CMK (cell line): ENCODE data around the gene ARTN.

ENCODE experiments used
- DNase-seq: peaks from one replicate; pipeline ENCODE4 v3.0.0-alpha.2; 2010; ENCODE audit warnings: low read depth

Gene ARTN

GRCh38 chr1:43971336-43971980 lies 37.9 kb downstream of the ARTN start:
- DNase-seq: no peak

DNA sequence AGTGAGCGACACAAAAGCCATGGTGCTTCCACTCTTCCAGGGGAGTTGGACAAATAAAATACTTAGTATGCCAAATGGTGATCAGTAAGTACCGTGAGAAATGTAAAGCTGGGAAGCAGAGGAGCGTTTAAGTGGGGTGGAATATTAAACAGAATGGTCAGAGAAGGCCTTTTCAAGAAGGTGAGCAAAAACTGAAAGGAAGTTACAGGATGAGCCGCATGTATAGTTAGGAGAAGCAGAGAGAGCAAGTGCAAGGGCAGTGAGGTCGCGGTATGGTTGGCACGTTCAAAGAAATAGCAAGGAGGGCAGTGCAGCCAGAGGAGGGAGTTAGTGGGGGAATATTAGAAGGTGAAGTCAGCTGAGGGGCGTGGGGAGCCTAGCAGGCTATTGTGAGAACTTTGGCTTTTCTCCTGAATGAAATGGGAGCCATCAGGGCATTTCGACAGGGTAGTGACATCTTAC lies 40.4 kb downstream of the ARTN start:
- no peak for DNase-seq

GRCh38 chr1:43974443-43975248 lies 41.0 kb downstream of the ARTN start, which contains the start of gene ATP6V0B:
TSS of gene ATP6V0B (plus strand) at chr1:43974960. CDS start at chr1:43975041, 81 bp downstream.
- peak; percentile 91 for DNase-seq

- no peak for DNase-seq
Measured at GRCh38 chr1:43975249-43975961, 41.8 kb downstream of the ARTN start.

DNA sequence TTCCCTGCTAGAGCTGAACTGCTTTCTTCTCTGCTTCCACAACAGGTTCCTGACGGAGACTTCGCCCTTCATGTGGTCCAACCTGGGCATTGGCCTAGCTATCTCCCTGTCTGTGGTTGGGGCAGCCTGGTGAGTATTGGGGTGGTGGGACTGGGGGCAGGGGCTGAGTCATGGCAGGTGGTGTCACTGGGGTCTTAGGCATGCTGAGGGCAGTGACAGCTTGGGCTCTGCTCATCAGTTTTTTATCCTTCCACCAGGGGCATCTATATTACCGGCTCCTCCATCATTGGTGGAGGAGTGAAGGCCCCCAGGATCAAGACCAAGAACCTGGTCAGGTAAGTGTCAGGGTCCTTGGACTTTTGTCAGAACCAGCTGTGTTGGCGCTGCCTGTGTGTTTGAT lies 42.4 kb downstream of the ARTN start:
- DNase-seq: no peak

DNA sequence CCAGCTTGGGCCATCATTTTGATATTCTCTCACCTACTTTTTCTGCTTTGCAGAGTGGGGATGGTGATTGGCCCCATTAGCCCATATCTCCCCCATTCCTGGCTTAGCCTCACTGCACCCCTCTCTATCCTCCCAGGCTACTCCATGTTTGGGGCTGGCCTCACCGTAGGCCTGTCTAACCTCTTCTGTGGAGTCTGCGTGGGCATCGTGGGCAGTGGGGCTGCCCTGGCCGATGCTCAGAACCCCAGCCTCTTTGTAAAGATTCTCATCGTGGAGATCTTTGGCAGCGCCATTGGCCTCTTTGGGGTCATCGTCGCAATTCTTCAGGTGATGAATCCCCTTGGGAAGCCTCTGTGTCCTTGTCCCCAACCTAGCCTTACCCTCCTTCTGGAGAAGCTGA lies 43.3 kb downstream of the ARTN start:
- DNase-seq: no peak

GRCh38 chr1:43977376-43978263 lies 44.0 kb downstream of the ARTN start:
- no peak for DNase-seq

DNA sequence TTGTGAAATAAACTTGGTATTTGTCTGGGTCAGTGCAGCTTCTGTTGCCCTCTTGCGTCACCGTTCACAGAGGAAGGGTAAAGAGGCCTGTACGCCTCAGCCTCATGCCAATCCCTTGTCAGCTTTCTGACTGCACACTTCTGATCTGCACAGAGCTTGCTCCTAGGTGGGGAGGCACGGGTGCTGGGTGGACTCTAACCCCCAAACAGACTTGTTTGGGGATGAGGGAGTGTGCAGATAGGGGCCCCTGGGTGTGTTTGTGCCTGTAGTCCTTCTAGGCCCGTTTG lies 44.6 kb downstream of the ARTN start:
- DNase-seq: no peak

- DNase-seq: no peak
Measured at GRCh38 chr1:43978551-43979260, 45.1 kb downstream of the ARTN start, which contains the start of gene B4GALT2. TSS of gene B4GALT2 (plus strand) at chr1:43979210. CDS start at chr1:43981161, 1,951 bp downstream.

DNA sequence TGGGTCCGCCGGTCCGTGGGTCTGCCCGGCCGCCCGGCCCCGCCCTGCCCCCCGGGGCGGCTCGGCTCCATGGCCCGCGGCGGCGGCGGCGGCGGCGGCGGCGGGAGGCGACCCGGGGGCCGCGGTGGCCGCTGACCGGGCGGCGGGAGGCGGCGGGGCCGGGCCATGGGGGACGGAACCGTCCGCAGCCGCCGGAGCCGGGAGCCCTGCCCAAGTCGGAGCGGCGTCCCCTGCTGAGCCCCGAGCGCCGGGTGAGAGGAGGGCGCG lies 45.6 kb downstream of the ARTN start:
- no peak for DNase-seq

DNA sequence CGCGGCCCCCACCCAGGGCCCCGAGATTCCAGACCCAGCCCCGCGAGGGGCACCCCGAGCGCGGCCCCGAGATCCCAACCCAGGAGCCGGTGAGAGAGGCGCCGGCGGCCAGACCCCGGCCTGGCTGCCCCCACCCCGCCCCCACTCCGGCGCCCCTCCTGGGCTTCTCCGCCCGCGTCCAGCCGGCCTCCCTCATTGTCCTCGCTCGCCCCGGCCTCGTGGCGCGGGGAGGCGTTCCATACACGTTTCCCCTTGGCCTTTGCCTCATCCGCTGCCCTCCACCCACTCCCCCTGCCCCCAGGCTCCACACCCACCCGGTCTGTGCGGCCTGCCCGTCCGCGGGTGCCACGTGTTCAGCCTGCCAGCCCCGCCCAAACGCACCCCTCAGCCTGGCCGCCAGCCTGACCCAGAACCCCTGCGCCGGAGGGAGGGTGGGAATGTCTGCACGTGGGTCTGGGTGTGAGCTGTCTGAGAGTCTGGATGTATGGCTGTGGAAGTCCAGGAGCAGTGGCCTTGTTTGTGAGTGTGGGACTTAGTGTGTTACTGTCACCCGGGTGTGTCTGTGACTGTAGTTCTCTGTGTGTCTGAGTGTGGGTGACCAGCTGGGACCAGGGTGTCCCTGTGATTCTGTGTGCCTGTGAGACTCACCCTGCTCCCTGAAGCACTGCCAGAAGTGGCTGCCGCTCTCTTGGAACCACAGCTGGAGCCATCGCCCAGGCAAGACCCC lies 46.1 kb downstream of the ARTN start:
- no peak for DNase-seq

DNA sequence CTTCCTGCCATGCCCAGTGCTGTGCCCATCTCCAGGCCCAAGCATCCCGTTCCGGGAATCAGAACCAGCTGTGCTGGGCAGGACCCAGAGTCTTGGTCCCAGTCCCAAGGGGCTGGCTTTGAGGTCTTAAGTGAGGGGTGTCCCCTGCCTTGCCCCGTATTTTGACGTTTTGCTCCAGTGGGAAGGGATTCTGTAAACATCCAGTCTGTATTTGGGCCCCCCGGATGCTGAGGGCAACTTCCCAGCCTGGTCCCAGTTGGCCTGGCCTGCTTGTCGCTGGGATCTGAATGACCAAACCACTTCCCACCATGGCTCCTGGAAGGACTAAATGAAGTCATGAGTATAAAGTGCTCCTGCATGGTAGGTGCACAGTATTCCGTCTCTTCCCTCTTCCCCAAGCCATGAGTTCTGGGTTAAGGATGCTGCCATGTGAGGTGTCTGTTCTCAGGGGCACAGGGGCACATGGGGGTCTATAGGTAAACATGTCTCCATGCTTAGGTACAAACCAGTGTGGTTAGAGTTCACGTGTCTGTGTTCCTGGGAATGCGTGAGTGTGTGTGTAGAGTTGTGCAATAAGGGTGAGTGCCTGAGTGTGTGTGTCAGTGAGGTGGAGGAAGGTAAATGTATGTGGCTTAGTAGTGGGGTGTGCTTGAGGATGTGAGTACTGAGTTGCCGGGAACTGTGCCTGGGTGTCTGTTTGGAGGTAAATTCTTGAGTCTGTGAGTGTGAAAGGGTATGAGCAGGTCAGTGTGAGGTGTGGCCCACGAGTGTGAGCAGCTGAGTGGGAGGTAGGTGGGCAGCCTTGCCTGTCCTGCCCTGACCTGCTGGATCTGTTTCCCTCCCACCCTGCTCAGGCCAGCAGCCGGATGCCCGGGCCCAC lies 46.9 kb downstream of the ARTN start:
- DNase-seq: no peak

GRCh38 chr1:43981135-43981491 lies 47.5 kb downstream of the ARTN start:
- DNase-seq: no peak

- DNase-seq: no peak
Measured at GRCh38 chr1:43981636-43982035, 48.0 kb downstream of the ARTN start.

- DNase-seq: no peak
Measured at GRCh38 chr1:43982241-43982640, 48.6 kb downstream of the ARTN start.

DNA sequence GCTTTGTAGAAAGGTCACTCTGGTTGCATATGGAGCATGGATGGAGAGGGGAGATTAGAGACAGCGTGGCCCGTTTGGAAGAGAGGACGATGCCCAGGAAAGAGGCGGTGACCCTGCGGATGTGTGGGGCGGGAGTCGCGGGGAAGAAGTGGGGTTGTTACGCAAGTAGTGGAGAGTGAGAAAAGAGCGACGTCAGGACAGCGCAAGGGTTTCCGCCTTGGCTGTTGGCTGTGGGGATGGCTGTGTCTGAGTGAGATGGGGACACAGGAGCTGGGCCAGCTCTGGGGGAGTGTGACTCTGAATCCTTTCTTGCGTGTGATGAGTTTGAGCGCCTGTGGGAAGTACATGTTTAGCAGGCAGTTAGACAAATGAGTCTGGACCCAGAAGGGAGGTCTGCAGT lies 49.2 kb downstream of the ARTN start:
- DNase-seq: no peak

DNA sequence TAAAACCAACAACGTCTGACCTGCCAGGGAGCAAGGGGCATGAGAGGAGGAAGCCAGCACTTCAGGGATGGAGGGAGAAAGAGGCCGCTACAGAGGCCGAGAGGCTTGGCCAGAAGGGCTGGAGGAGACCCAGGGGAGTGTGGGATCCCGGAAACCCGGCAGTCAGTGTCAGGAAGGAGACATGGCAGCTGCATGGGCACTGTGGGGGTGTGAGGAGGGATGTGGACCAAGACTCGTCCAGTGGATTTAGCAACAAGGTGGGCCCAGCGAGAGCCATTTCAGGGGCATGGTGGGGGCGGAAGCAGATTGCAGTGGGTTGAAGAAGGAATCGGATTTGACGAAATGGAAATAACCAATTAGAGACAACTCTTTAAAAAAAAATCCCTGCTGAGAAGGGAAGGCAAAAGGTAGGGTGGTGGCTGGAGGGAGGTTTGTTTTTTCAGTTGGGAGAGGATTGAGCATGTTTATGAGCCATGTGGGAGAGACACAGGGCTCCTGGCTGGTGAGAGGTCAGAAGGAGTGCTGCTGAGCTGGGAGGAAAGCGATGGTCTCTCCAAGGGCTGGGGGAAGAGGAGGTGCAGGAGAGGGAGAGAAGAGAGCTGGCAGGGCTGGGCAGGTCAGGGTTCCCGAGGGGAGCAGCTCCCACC lies 49.8 kb downstream of the ARTN start:
- no peak for DNase-seq

GRCh38 chr1:43984855-43985254 lies 51.3 kb downstream of the ARTN start:
- DNase-seq: no peak

- DNase-seq: no peak
Measured at GRCh38 chr1:43985984-43986595, 52.5 kb downstream of the ARTN start.
